SK-N-SH (cell line): Measurements from ENCODE around the gene WHRN. TPM values are rescaled to one million over a fixed set of nuclear protein-coding genes. Genes with fewer than 3 reads are reported as not detected.

Experiments used
- CTCF ChIA-PET: fragments of 300-600, 350-600 bp; formaldehyde crosslinking; extraction: SDS; loops from one replicate; lab custom pipeline; 2021; lab: Yijun Ruan, JAX
- POLR2A ChIA-PET: fragments of 350-600 bp; sonication (Branson Sonifier 250); formaldehyde crosslinking; extraction: SDS; loops from one replicate; lab custom pipeline; 2020; ENCODE audit warnings: antibody characterized with exemption, inconsistent platforms; lab: Yijun Ruan, JAX
- DNase-seq: peaks from one replicate; pipeline ENCODE4 v3.0.0; 2012
- H2AFZ ChIP-seq: fragments of 200-600 bp; sonication (generic); 2 replicates; pipeline ENCODE4 v1.8.1; 2016; ENCODE audit warnings: antibody characterized with exemption, mild to moderate bottlenecking, low read depth
- H3F3A ChIP-seq: fragments of 200-600 bp; sonication (generic); replicated peaks from 2 replicates; pipeline ENCODE3; 2016; ENCODE audit warnings: antibody characterized with exemption, mild to moderate bottlenecking; ENCODE audit not compliant: insufficient read depth
- H3K27ac ChIP-seq, 2 experiments: fragments of 200-500 bp in 1 of 2; fragments of 200-600 bp in 1 of 2; sonication (Bioruptor generic) in 1 of 2; sonication (generic), shearing (Covaris generic) in 1 of 2; 2 replicates each; pipeline versions ENCODE4 v1.5.1 to v1.6.1; 2014 to 2016; ENCODE audit warnings: low read depth in 2 of 2, inconsistent platforms in 1 of 2, low read length in 1 of 2, mild to moderate bottlenecking in 1 of 2, mixed read lengths in 1 of 2
- H3K27me3 ChIP-seq: fragments of 200-600 bp; sonication (generic), shearing (Covaris generic); 2 replicates; pipeline ENCODE4 v1.6.1; 2016; ENCODE audit warnings: mixed run types; ENCODE audit not compliant: insufficient read depth
- H3K36me3 ChIP-seq, 2 experiments: fragments of 200-500 bp in 1 of 2; fragments of 200-600 bp in 1 of 2; sonication (Bioruptor generic) in 1 of 2; sonication (generic) in 1 of 2; replicated peaks in 1 of 2; 2 replicates each; pipeline versions ENCODE3 to v1.5.1; 2014 to 2016; ENCODE audit warnings: low read length in 1 of 2, mild to moderate bottlenecking in 1 of 2; ENCODE audit not compliant: insufficient read depth in 2 of 2, control insufficient read depth in 1 of 2
- H3K4me1 ChIP-seq, 2 experiments: fragments of 200-500 bp in 1 of 2; fragments of 200-600 bp in 1 of 2; sonication (Bioruptor generic) in 1 of 2; sonication (generic), shearing (Covaris generic) in 1 of 2; 2 replicates each; pipeline versions ENCODE4 v1.5.1 to v1.6.1; 2014 to 2016; ENCODE audit warnings: low read depth in 1 of 2, low read length in 1 of 2, mixed run types in 1 of 2; ENCODE audit not compliant: insufficient read depth in 2 of 2, control insufficient read depth in 1 of 2
- H3K4me2 ChIP-seq: fragments of 200-600 bp; sonication (generic), shearing (Covaris generic); 2 replicates; pipeline ENCODE4 v1.6.1; 2017; ENCODE audit warnings: mixed run types
- H3K4me3 ChIP-seq, 2 experiments: fragments of 200-500 bp in 1 of 2; fragments of 200-600 bp in 1 of 2; sonication (Bioruptor generic) in 1 of 2; sonication (generic), shearing (Covaris generic) in 1 of 2; 2 replicates each; pipeline versions ENCODE4 v1.5.1 to v1.8.1; 2014 to 2016; ENCODE audit warnings: low read depth in 2 of 2, inconsistent platforms in 1 of 2, low read length in 1 of 2, mild to moderate bottlenecking in 1 of 2, mixed read lengths in 1 of 2, moderate library complexity in 1 of 2
- H3K79me2 ChIP-seq: fragments of 200-600 bp; sonication (generic); 2 replicates; pipeline ENCODE4 v1.8.1; 2017; ENCODE audit warnings: mild to moderate bottlenecking; ENCODE audit not compliant: insufficient read depth
- H3K9ac ChIP-seq: fragments of 200-600 bp; sonication (generic); 2 replicates; pipeline ENCODE4 v1.6.1; 2017; ENCODE audit warnings: mixed run types
- H3K9me2 ChIP-seq: fragments of 200-600 bp; sonication (generic); 2 replicates; pipeline ENCODE4 v1.6.1; 2017; ENCODE audit warnings: mixed run types
- H3K9me3 ChIP-seq: fragments of 200-600 bp; sonication (generic); 2 replicates; pipeline ENCODE4 v1.6.1; 2017; ENCODE audit warnings: mixed run types, mild to moderate bottlenecking, moderate library complexity
- H4K20me1 ChIP-seq: fragments of 200-600 bp; sonication (generic); 2 replicates; pipeline ENCODE4 v1.6.1; 2017; ENCODE audit warnings: mild to moderate bottlenecking, mixed run types; ENCODE audit not compliant: insufficient read depth
- ELF1 ChIP-seq: IDR thresholded peaks from 2 replicates; pipeline ENCODE4 v1.4.0; 2012
- FOSL2 ChIP-seq: IDR thresholded peaks from 2 replicates; pipeline ENCODE4 v1.4.0; 2012; ENCODE audit warnings: low read depth, mild to moderate bottlenecking, moderate library complexity, borderline replicate concordance
- FOXJ3 ChIP-seq: sonication (generic); formaldehyde crosslinking; IDR thresholded peaks from 2 replicates; pipeline ENCODE4 v1.5.1; 2020; ENCODE audit warnings: mild to moderate bottlenecking, missing genetic modification reagents
- GATA2 ChIP-seq: sonication (generic); formaldehyde crosslinking; IDR thresholded peaks from 2 replicates; pipeline ENCODE4 v1.5.0; 2020; ENCODE audit warnings: mild to moderate bottlenecking, missing genetic modification reagents
- JUND ChIP-seq: IDR thresholded peaks from 2 replicates; pipeline ENCODE4 v1.4.0; 2012
- NFIC ChIP-seq: IDR thresholded peaks from 2 replicates; pipeline ENCODE4 v1.4.0; 2012; ENCODE audit warnings: borderline replicate concordance
- NRF1 ChIP-seq: IDR thresholded peaks from 2 replicates; pipeline ENCODE4 v1.6.1; 2012; ENCODE audit warnings: low read depth, mild to moderate bottlenecking, low read length
- POLR2AphosphoS5 ChIP-seq: IDR thresholded peaks from 2 replicates; pipeline ENCODE4 v1.6.1; 2012; ENCODE audit warnings: low read depth, low read length
- RCOR1 ChIP-seq: fragments of 150-350 bp; IDR thresholded peaks from 2 replicates; pipeline ENCODE4 v1.6.1; 2017; ENCODE audit warnings: antibody characterized with exemption, low read length
- RFX5 ChIP-seq: IDR thresholded peaks from 2 replicates; pipeline ENCODE4 v1.6.1; 2012; ENCODE audit warnings: mild to moderate bottlenecking, improper control_type of control experiment, low read length
- SIN3A ChIP-seq: IDR thresholded peaks from 2 replicates; pipeline ENCODE4 v1.6.1; 2012; ENCODE audit warnings: low read depth, mild to moderate bottlenecking, low read length, moderate library complexity, borderline replicate concordance
- SMC3 ChIP-seq: IDR thresholded peaks from 2 replicates; pipeline ENCODE4 v1.6.1; 2012; ENCODE audit warnings: low read depth, low read length, improper control_type of control experiment
- TAF1 ChIP-seq: IDR thresholded peaks from 2 replicates; pipeline ENCODE4 v1.6.1; 2012; ENCODE audit warnings: low read depth, mild to moderate bottlenecking, low read length, moderate library complexity, borderline replicate concordance
- TEAD4 ChIP-seq: IDR thresholded peaks from 2 replicates; pipeline ENCODE4 v1.4.0; 2012; ENCODE audit warnings: mild to moderate bottlenecking, borderline replicate concordance; ENCODE audit not compliant: insufficient read depth
- WGBS: methylation state at CpG from one replicate; pipeline ENCODE4 v1.1.6; 2017; ENCODE audit warnings: low lambda C conversion rate; 5-methylcytosine and 5-hydroxymethylcytosine counted together
- polyA plus RNA-seq, 3 experiments: library from polyadenylated mRNA; depleted of rRNA; stranded (reverse); fragments of >200 nt; gene quantifications; 2 replicates each; pipeline ENCODE4 v1.2.3, GENCODE V29; 2012
- TF ChIP-seq, protein P1 (sequence below): IDR thresholded peaks from 2 replicates; pipeline ENCODE4 v1.4.0; 2012; ENCODE audit warnings: low read depth, borderline replicate concordance
- TF ChIP-seq, protein P2 (sequence below): fragments of 150-350 bp; IDR thresholded peaks from 2 replicates; pipeline ENCODE4 v1.6.1; 2017; ENCODE audit warnings: antibody characterized with exemption, low read length, low read depth, borderline replicate concordance
- TF ChIP-seq, protein P3 (sequence below): fragments of 200-600 bp; sonication (generic); IDR thresholded peaks from 2 replicates; pipeline ENCODE4 v1.6.1; 2017; ENCODE audit warnings: antibody characterized with exemption, mild to moderate bottlenecking, moderate library complexity
- TF ChIP-seq, protein P4 (sequence below): IDR thresholded peaks from 2 replicates; pipeline ENCODE4; 2012

The WHRN gene
- polyA plus RNA-seq, 1 of the 3 experiments (the other 2 are of a cell fraction), result 4.6 TPM

DNA sequence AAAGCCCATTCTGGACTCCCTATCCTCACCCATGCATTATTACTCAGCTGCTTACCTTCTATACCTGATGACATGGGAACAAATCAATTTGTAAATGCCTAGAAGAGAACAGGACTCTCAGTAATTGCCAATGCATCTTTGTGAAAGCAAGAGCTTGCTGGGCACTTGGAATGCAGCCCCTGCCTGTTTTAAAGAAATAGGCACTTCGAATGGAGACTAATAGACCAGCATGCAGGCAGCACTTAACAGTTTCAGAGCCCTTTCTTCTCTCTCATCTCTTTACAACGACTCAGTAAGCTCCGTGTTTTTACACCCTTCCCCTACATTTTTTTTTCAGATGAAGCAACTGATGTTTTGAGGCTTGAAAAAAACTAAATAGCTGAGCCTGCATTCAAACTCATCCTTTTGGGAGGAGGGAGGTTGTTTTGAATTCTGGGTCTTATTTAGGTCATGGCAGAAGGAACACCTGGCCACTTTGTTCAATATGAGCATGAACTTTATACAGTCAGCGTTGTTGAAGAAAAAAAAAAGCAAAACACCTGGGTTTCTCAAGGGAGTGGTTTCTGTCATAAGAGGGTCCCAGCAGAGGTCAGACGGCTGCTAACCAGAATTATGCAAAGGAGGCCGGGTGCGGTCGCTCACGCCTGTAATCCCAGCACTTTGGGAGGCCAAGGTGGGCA is 34.6 kb upstream of the WHRN start:
- H3K79me2 ChIP-seq, result no peaks in the 10 kb centered on the region
- peaks cover 18% of the 10 kb centered on the region; the same call in 1 of the 2 replicates for H3K27me3 ChIP-seq
- H3F3A ChIP-seq, result no peaks in the 10 kb centered on the region
- no peaks in the 10 kb centered on the region for H4K20me1 ChIP-seq
- H3K9me3 ChIP-seq, result no peaks in the 10 kb centered on the region
- CTCF ChIA-PET, result interaction anchor here (0.6 kb wide), 1 partner anchor 139 kb away, joined by 3 read pairs; no protein-coding TSS in a partner anchor
- H3K4me3 ChIP-seq, result no peak overlapping the region
- TF ChIP-seq NRF1 (no peak), GATA2 (CRISPR knock-in tag) (no peak), TEAD4 (no peak), FOSL2 (no peak), SMC3 (no peak), POLR2AphosphoS5 (no peak), SIN3A (no peak), NFIC (no peak), RCOR1 (no peak), RFX5 (no peak), TAF1 (no peak), FOXJ3 (CRISPR knock-in tag) (no peak), JUND (no peak), ELF1 (no peak)
- TF ChIP-seq, protein P1, sequence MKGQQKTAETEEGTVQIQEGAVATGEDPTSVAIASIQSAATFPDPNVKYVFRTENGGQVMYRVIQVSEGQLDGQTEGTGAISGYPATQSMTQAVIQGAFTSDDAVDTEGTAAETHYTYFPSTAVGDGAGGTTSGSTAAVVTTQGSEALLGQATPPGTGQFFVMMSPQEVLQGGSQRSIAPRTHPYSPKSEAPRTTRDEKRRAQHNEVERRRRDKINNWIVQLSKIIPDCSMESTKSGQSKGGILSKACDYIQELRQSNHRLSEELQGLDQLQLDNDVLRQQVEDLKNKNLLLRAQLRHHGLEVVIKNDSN, result no peak
- TF ChIP-seq, protein P2, sequence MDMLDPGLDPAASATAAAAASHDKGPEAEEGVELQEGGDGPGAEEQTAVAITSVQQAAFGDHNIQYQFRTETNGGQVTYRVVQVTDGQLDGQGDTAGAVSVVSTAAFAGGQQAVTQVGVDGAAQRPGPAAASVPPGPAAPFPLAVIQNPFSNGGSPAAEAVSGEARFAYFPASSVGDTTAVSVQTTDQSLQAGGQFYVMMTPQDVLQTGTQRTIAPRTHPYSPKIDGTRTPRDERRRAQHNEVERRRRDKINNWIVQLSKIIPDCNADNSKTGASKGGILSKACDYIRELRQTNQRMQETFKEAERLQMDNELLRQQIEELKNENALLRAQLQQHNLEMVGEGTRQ, result no peak
- TF ChIP-seq, protein P3, sequence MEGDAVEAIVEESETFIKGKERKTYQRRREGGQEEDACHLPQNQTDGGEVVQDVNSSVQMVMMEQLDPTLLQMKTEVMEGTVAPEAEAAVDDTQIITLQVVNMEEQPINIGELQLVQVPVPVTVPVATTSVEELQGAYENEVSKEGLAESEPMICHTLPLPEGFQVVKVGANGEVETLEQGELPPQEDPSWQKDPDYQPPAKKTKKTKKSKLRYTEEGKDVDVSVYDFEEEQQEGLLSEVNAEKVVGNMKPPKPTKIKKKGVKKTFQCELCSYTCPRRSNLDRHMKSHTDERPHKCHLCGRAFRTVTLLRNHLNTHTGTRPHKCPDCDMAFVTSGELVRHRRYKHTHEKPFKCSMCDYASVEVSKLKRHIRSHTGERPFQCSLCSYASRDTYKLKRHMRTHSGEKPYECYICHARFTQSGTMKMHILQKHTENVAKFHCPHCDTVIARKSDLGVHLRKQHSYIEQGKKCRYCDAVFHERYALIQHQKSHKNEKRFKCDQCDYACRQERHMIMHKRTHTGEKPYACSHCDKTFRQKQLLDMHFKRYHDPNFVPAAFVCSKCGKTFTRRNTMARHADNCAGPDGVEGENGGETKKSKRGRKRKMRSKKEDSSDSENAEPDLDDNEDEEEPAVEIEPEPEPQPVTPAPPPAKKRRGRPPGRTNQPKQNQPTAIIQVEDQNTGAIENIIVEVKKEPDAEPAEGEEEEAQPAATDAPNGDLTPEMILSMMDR, result no peak
- TF ChIP-seq, protein P4, sequence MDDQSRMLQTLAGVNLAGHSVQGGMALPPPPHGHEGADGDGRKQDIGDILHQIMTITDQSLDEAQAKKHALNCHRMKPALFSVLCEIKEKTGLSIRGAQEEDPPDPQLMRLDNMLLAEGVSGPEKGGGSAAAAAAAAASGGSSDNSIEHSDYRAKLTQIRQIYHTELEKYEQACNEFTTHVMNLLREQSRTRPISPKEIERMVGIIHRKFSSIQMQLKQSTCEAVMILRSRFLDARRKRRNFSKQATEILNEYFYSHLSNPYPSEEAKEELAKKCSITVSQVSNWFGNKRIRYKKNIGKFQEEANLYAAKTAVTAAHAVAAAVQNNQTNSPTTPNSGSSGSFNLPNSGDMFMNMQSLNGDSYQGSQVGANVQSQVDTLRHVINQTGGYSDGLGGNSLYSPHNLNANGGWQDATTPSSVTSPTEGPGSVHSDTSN, result no peak
- no peak overlapping the region for H3K27ac ChIP-seq
- no peaks in the 10 kb centered on the region for H3K4me1 ChIP-seq
- H3K4me2 ChIP-seq, result no peak overlapping the region
- POLR2A ChIA-PET, result interaction anchor here (0.7 kb wide), 1 partner anchor 78 kb away, joined by 3 read pairs; no protein-coding TSS in a partner anchor
- no peak for DNase-seq
- WGBS, result 30% methylated on average over 9 of the region's 9 CpGs
- no peaks in the 10 kb centered on the region for H3K9me2 ChIP-seq
- no peaks in the 10 kb centered on the region for H3K36me3 ChIP-seq
- H3K9ac ChIP-seq, result no peak overlapping the region
- no peak overlapping the region for H2AFZ ChIP-seq
